ENCODE results near the gene ARL8B.
A peak's percentile ranks its signal among the peaks of the same experiment; 100 is the strongest.
"Not testable (repeated sequence)": the region's sequence is repeated elsewhere in the genome, so short reads cannot be mapped to it uniquely, and the experiment has no call there.

Gene ARL8B

GRCh38 chr3:5122030-5122740, at the start of gene ARL8B:
Gene ARL8B, plus strand, starts transcription at chr3:5122292. Its CDS starts 174 bp downstream, at chr3:5122466.
- peak; percentile 83 to 92 for DNase-seq (ENCODE audit: low read depth in 1 of 2, low spot score in 1 of 2)

GRCh38 chr3:5073374-5074085, 48.6 kb upstream of the ARL8B start:
- DNase-seq (ENCODE audit: low read depth in 1 of 2, low spot score in 1 of 2) = no peak

- no peak for DNase-seq (ENCODE audit: low read depth in 1 of 2, low spot score in 1 of 2)
These were observed 43.9 kb upstream of the ARL8B start for GRCh38 chr3:5078151-5078550.

GRCh38 chr3:5079761-5080160, 42.3 kb upstream of the ARL8B start:
- no peak for DNase-seq (ENCODE audit: low read depth in 1 of 2, low spot score in 1 of 2)

GRCh38 chr3:5080779-5081550, 41.1 kb upstream of the ARL8B start:
- DNase-seq (ENCODE audit: low read depth in 1 of 2, low spot score in 1 of 2) = no peak

GRCh38 chr3:5081973-5082788, 39.9 kb upstream of the ARL8B start:
- not testable (repeated sequence) for DNase-seq (ENCODE audit: low read depth in 1 of 2, low spot score in 1 of 2)

- DNase-seq (ENCODE audit: low read depth in 1 of 2, low spot score in 1 of 2) = no peak
These were observed 39.3 kb upstream of the ARL8B start for GRCh38 chr3:5082789-5083115.

GRCh38 chr3:5084224-5084623, 37.9 kb upstream of the ARL8B start:
- no peak for DNase-seq (ENCODE audit: low read depth in 1 of 2, low spot score in 1 of 2)

- DNase-seq (ENCODE audit: low read depth in 1 of 2, low spot score in 1 of 2) = no peak
These were observed 35.4 kb upstream of the ARL8B start for GRCh38 chr3:5086708-5087107.

- no peak for DNase-seq (ENCODE audit: low read depth in 1 of 2, low spot score in 1 of 2)
These were observed 34.9 kb upstream of the ARL8B start for GRCh38 chr3:5087209-5087608.

GRCh38 chr3:5090197-5090596, 31.9 kb upstream of the ARL8B start:
- DNase-seq (ENCODE audit: low read depth in 1 of 2, low spot score in 1 of 2) = no peak

GRCh38 chr3:5092018-5092417, 30.1 kb upstream of the ARL8B start:
- no peak for DNase-seq (ENCODE audit: low read depth in 1 of 2, low spot score in 1 of 2)

- no peak for DNase-seq (ENCODE audit: low read depth in 1 of 2, low spot score in 1 of 2)
These were observed 28.4 kb upstream of the ARL8B start for GRCh38 chr3:5093731-5094130.

GRCh38 chr3:5095886-5096285, 26.2 kb upstream of the ARL8B start:
- no peak for DNase-seq (ENCODE audit: low read depth in 1 of 2, low spot score in 1 of 2)

GRCh38 chr3:5096336-5097008, 25.6 kb upstream of the ARL8B start:
- DNase-seq (ENCODE audit: low read depth in 1 of 2, low spot score in 1 of 2) = no peak

- DNase-seq (ENCODE audit: low read depth in 1 of 2, low spot score in 1 of 2) = no peak
These were observed 23.7 kb upstream of the ARL8B start for GRCh38 chr3:5098346-5098745.

GRCh38 chr3:5102532-5102931, 19.6 kb upstream of the ARL8B start:
- no peak for DNase-seq (ENCODE audit: low read depth in 1 of 2, low spot score in 1 of 2)

GRCh38 chr3:5103743-5104142, 18.3 kb upstream of the ARL8B start:
- DNase-seq (ENCODE audit: low read depth in 1 of 2, low spot score in 1 of 2) = no peak

GRCh38 chr3:5105050-5105449, 17.0 kb upstream of the ARL8B start:
- no peak for DNase-seq (ENCODE audit: low read depth in 1 of 2, low spot score in 1 of 2)

- not testable (repeated sequence) for DNase-seq (ENCODE audit: low read depth in 1 of 2, low spot score in 1 of 2)
These were observed 15.7 kb upstream of the ARL8B start for GRCh38 chr3:5106371-5106770.

GRCh38 chr3:5106933-5107334, 15.2 kb upstream of the ARL8B start:
- DNase-seq (ENCODE audit: low read depth in 1 of 2, low spot score in 1 of 2) = not testable (repeated sequence)
